HEK293 (cell line): ENCODE results near the gene PPFIBP1.

Experiments
- MEIS1 ChIP-seq: sonication (generic); formaldehyde crosslinking; IDR thresholded peaks from 2 replicates; pipeline ENCODE4 v1.8.1; 2022; ENCODE audit warnings: missing genetic modification reagents, mild to moderate bottlenecking, borderline replicate concordance
- RBAK ChIP-seq: fragments of 450-650 bp; formaldehyde crosslinking; IDR thresholded peaks from 2 replicates; pipeline ENCODE4 v1.5.1; 2016; ENCODE audit warnings: missing biosample characterization, missing genetic modification characterization
- REPIN1 ChIP-seq: fragments of 450-650 bp; formaldehyde crosslinking; IDR thresholded peaks from 2 replicates; pipeline ENCODE4 v1.5.1; 2017; ENCODE audit warnings: missing biosample characterization, missing genetic modification characterization, low read depth
- YY1 ChIP-seq: fragments of 450-650 bp; formaldehyde crosslinking; IDR thresholded peaks from 2 replicates; pipeline ENCODE4 v1.5.1; 2018; ENCODE audit warnings: missing biosample characterization, missing genetic modification characterization
- ZNF184 ChIP-seq: fragments of 450-650 bp; IDR thresholded peaks from 2 replicates; pipeline ENCODE4 v1.5.1; 2018; ENCODE audit warnings: missing biosample characterization, mild to moderate bottlenecking, missing genetic modification characterization
- ZNF354C ChIP-seq: fragments of 450-650 bp; formaldehyde crosslinking; IDR thresholded peaks from 2 replicates; pipeline ENCODE4 v1.5.1; 2016; ENCODE audit warnings: missing biosample characterization, missing genetic modification characterization, low read depth, borderline replicate concordance
- ZNF670 ChIP-seq: fragments of 450-650 bp; formaldehyde crosslinking; IDR thresholded peaks from 2 replicates; pipeline ENCODE4 v1.5.1; 2016; ENCODE audit warnings: missing biosample characterization, missing genetic modification characterization, low read depth
- ZNF707 ChIP-seq: fragments of 450-650 bp; formaldehyde crosslinking; IDR thresholded peaks from 2 replicates; pipeline ENCODE4 v1.5.1; 2016; ENCODE audit warnings: missing biosample characterization, missing genetic modification characterization
- ZSCAN16 ChIP-seq: fragments of 450-650 bp; formaldehyde crosslinking; IDR thresholded peaks from 2 replicates; pipeline ENCODE4 v1.5.1; 2016; ENCODE audit warnings: missing biosample characterization, missing genetic modification characterization
- TF ChIP-seq, protein P1 (sequence below): fragments of 450-650 bp; formaldehyde crosslinking; IDR thresholded peaks from 2 replicates; pipeline ENCODE4 v1.5.1; 2016; ENCODE audit warnings: missing biosample characterization, missing genetic modification characterization
- TF ChIP-seq, protein P2 (sequence below): fragments of 450-650 bp; formaldehyde crosslinking; IDR thresholded peaks from 2 replicates; pipeline ENCODE4 v1.5.1; 2016; ENCODE audit warnings: missing biosample characterization, missing genetic modification characterization

DNA sequence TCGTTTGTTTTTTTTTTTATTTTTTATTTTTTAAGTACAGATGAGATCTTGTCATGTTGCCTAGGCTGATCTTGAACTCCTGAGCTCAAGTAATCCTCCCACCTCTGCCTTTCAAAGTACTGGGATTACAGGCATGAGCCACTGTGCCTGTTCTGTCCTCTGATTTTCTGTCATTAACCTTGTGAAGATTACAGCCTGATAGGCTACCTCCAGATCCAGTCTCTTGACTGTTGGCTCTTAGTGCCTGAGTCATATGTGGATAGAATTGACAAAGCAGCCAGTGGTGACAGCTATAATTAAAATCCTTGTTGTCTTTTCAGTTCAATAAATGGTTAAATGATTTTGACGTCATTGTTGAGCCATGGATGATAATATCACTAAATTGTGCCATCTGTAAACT, 151.0 kb downstream of the PPFIBP1 start:
- no peak for TF ChIP-seq MEIS1 (CRISPR knock-in tag)
- TF ChIP-seq, protein P1, sequence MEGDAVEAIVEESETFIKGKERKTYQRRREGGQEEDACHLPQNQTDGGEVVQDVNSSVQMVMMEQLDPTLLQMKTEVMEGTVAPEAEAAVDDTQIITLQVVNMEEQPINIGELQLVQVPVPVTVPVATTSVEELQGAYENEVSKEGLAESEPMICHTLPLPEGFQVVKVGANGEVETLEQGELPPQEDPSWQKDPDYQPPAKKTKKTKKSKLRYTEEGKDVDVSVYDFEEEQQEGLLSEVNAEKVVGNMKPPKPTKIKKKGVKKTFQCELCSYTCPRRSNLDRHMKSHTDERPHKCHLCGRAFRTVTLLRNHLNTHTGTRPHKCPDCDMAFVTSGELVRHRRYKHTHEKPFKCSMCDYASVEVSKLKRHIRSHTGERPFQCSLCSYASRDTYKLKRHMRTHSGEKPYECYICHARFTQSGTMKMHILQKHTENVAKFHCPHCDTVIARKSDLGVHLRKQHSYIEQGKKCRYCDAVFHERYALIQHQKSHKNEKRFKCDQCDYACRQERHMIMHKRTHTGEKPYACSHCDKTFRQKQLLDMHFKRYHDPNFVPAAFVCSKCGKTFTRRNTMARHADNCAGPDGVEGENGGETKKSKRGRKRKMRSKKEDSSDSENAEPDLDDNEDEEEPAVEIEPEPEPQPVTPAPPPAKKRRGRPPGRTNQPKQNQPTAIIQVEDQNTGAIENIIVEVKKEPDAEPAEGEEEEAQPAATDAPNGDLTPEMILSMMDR: no peak
- no peak for TF ChIP-seq ZNF670
- no peak for TF ChIP-seq ZNF707
- TF ChIP-seq, protein P2, sequence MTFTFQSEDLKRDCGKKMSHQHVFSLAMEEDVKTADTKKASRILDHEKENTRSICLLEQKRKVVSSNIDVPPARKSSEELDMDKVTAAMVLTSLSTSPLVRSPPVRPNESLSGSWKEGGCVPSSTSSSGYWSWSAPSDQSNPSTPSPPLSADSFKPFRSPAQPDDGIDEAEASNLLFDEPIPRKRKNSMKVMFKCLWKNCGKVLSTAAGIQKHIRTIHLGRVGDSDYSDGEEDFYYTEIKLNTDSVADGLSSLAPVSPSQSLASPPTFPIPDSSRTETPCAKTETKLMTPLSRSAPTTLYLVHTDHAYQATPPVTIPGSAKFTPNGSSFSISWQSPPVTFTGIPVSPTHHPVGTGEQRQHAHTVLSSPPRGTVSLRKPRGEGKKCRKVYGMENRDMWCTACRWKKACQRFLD (tag by site-specific recombination): no peak
- TF ChIP-seq ZNF184 (tag by site-specific recombination): no peak
- TF ChIP-seq YY1 (tag by site-specific recombination): no peak
- no peak for TF ChIP-seq RBAK
- TF ChIP-seq REPIN1 (tag by site-specific recombination): no peak
- no peak for TF ChIP-seq ZNF354C (tag by site-specific recombination)
- no peak for TF ChIP-seq ZSCAN16
